Spleen (tissue), 7 donors: ENCODE data around the gene SERPING1.

Experiments
- CTCF ChIP-seq, 11 experiments: fragments of 200-600 bp in 7 of 11; fragments of 450-650 bp in 4 of 11; sonication (generic) in 4 of 11; IDR thresholded peaks in 8 of 11; conservative IDR thresholded peaks in 3 of 11; 1 replicate in 7 of 11; 2 replicates in 4 of 11; pipeline versions ENCODE4 v1.4.0 to v1.8.0; 2016 to 2021; ENCODE audit warnings: antibody characterized with exemption in 11 of 11, inconsistent platforms in 4 of 11, mild to moderate bottlenecking in 1 of 11
- POLR2A ChIP-seq, 3 donors: fragments of 450-650 bp; IDR thresholded peaks; one replicate each; pipeline ENCODE4 v1.5.1; 2017; ENCODE audit warnings: antibody characterized with exemption in 3 of 3, mild to moderate bottlenecking in 1 of 3
- POLR2AphosphoS5 ChIP-seq, 3 donors: sonication (generic); formaldehyde crosslinking; IDR thresholded peaks; one replicate each; pipeline ENCODE4 v1.5.1; 2017; ENCODE audit warnings: antibody characterized with exemption in 3 of 3
- donor health status: DM: no; HTN: no; CAD: no; lungs with moderate emphysema.
- donor health status: DM: no; HTN: no; CAD: no.
- donor health status: DM: no; HTN: no; CAD: no.

- no peak for TF ChIP-seq POLR2AphosphoS5 (IDR thresholded peaks at IDR 0.05)
- no peak for TF ChIP-seq CTCF (IDR thresholded peaks at IDR 0.05 in 8 of 11, conservative IDR thresholded peaks at IDR 0.05 in 3 of 11)
- no peak for TF ChIP-seq POLR2A (IDR thresholded peaks at IDR 0.05)
Observed at GRCh38 chr11:57634311-57634710, 36.8 kb downstream of the SERPING1 start.
